NT2/D1 (cell line): ENCODE measurements around the gene CPT2.

ENCODE experiments used
- YY1 ChIP-seq: IDR thresholded peaks from 2 replicates; pipeline ENCODE4 v1.6.1; 2011; ENCODE audit not compliant: insufficient read length, insufficient read depth
- ZNF274 ChIP-seq: IDR thresholded peaks from 2 replicates; pipeline ENCODE4 v1.6.1; 2011; ENCODE audit warnings: mild to moderate bottlenecking, low read depth, low read length

GRCh38 chr1:53256511-53257453, 60.2 kb downstream of the CPT2 start:
- TF ChIP-seq YY1 (no peak), ZNF274 (no peak)
